ENCODE data around the gene MEIOB.

Gene MEIOB

DNA sequence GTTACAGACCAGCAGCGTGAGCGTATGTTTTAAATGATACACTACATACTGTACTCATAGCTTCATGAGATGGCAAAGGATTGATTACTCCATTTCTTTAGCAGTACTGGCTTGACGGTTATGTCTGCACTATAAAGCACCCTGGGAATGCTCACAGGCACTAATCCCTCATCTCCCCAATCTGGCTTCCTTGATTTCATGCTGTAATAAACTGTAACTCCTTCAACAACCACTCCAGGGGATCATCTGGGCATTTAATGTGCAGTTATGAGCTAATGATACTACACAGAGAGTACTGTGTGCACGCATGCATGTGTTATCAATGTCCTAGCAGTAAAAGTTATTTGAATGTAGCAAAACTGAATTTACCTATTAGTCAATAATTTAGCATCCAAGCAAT is 20.2 kb downstream of the MEIOB start:
- no peak overlapping the region for H3K4me3 ChIP-seq (ENCODE audit: low read depth, low read length)
- DNase-seq (ENCODE audit: low read depth), result no peak
- in situ Hi-C loops (cut with HindIII; ENCODE audit: low sequenced_read_pairs), result loop anchor here (5.0 kb wide), 1 partner anchor 76 kb away; no protein-coding TSS in a partner anchor
- TF ChIP-seq, protein P1, sequence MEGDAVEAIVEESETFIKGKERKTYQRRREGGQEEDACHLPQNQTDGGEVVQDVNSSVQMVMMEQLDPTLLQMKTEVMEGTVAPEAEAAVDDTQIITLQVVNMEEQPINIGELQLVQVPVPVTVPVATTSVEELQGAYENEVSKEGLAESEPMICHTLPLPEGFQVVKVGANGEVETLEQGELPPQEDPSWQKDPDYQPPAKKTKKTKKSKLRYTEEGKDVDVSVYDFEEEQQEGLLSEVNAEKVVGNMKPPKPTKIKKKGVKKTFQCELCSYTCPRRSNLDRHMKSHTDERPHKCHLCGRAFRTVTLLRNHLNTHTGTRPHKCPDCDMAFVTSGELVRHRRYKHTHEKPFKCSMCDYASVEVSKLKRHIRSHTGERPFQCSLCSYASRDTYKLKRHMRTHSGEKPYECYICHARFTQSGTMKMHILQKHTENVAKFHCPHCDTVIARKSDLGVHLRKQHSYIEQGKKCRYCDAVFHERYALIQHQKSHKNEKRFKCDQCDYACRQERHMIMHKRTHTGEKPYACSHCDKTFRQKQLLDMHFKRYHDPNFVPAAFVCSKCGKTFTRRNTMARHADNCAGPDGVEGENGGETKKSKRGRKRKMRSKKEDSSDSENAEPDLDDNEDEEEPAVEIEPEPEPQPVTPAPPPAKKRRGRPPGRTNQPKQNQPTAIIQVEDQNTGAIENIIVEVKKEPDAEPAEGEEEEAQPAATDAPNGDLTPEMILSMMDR (IDR thresholded peaks at IDR 0.05; ENCODE audit: low read depth, low read length, missing control alignments), result no peak

DNA sequence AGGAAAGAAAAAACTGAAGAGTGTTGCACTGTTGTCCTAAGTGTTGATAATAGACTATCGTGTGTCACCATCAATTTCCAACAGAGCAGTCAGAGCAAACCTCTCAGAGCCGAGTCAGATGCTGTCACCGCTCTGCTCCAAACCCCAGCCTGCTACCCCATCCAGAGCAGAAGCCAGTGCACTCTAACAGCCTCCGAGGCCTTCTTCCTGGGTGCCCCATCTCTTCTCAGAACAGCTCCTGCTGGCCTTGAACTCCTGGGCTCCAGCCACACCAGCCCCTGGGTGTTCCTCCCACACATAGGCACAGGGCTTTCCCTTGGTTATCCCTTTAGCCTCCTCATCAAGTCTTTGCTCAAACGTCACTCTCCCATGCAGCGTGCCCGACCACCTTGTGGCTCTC is 21.0 kb downstream of the MEIOB start:
- DNase-seq (ENCODE audit: low read depth), result no peak
- TF ChIP-seq, protein P1 (IDR thresholded peaks at IDR 0.05; ENCODE audit: low read depth, low read length, missing control alignments), result no peak
- in situ Hi-C loops (cut with HindIII; ENCODE audit: low sequenced_read_pairs), result loop anchor here (5.0 kb wide), 1 partner anchor 76 kb away; no protein-coding TSS in a partner anchor

DNA sequence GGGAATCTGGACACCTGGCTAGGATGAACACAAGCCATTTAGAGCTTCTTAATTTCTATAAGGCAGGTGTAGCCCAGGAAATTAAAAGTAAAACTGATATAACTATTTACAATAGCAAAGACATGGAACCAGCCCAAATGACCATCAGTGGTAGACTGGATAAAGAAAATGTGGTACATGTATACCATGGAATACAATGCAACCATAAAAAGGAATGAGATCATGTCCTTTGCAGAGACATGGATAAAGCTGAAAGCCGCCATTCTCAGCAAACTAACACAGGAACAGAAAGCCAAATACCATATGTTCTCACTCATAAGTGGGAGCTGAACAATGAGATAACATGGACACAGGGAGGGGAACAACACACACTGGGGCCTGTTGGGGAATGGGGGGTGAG is 25.5 kb downstream of the MEIOB start:
- TF ChIP-seq, protein P1 (IDR thresholded peaks at IDR 0.05; ENCODE audit: low read depth, low read length, missing control alignments), result no peak
- in situ Hi-C loops (cut with HindIII; ENCODE audit: low sequenced_read_pairs), result no loop called here
- DNase-seq (ENCODE audit: low read depth), result no peak
- no peak overlapping the region for H3K4me3 ChIP-seq (ENCODE audit: low read depth, low read length)

More for the DNA sequence above, 21.0 kb downstream of the MEIOB start:
- H3K4me3 ChIP-seq (ENCODE audit: low read depth, low read length), result no peak overlapping the region

DNA sequence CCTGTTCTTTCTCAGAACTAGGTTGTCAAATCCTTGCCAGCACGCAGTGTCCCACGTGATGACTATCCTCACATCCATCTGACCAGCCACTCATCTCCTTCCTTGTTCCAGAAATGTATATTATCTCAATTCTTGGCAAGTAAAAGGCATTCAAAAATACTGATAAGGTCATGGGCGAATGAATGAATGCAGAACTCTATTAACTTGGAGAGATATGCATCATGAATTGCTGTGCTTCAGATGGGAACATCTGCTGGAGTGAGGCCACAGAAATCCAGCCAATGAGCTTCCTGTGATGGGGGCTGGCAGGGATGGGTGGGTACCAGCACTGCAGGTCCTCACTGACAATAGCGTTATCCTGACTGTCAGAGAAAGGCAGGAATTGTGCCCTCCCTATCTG is 26.0 kb downstream of the MEIOB start:
- DNase-seq (ENCODE audit: low read depth), result no peak
- TF ChIP-seq, protein P1 (IDR thresholded peaks at IDR 0.05; ENCODE audit: low read depth, low read length, missing control alignments), result no peak
- H3K4me3 ChIP-seq (ENCODE audit: low read depth, low read length), result no peak overlapping the region
- in situ Hi-C loops (cut with HindIII; ENCODE audit: low sequenced_read_pairs), result no loop called here

DNA sequence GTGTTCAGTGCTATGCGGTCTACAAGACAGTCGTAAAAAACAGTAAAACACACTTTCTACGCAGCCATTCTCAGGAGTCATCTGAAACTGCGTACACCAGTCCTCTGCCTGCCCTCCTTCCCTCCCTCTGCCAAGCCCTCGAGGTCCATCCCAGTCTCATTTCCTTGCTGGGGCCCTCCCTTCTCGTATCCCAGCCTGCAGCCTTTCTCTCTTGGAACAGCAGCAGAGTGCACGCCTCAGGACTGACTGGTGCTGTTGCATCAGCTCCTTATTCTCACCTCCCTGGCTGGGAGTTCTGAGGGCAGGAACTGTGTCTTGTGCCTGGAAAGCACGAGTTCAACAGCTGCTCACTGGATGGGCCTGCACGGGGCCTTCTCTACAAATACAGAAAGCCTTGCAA is 32.4 kb downstream of the MEIOB start:
- in situ Hi-C loops (cut with HindIII; ENCODE audit: low sequenced_read_pairs), result no loop called here
- no peak for DNase-seq (ENCODE audit: low read depth)
- TF ChIP-seq, protein P1 (IDR thresholded peaks at IDR 0.05; ENCODE audit: low read depth, low read length, missing control alignments), result no peak

DNA sequence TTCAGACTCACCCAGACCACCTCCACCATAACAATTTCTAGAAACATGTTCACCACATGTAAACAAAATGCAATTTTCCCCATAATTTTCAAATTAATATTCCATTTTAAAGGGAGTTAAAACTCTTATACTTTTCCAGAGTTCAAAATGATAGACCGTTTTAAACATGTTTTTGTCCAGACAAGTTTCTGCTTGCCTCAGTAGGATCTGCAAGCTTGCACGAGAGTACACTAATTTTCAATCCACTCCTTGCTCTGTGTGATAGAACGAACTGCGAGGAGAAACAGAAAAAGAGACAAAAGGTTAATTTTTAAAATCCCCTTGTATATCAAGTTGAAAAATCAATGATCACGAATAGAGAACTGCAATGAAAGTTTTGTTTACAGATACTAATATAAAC is 37.9 kb downstream of the MEIOB start:
- in situ Hi-C loops (cut with HindIII; ENCODE audit: low sequenced_read_pairs), result no loop called here
- no peak for DNase-seq (ENCODE audit: low read depth)
- TF ChIP-seq, protein P1 (IDR thresholded peaks at IDR 0.05; ENCODE audit: low read depth, low read length, missing control alignments), result no peak
- no peak overlapping the region for H3K4me3 ChIP-seq (ENCODE audit: low read depth, low read length)

More for the DNA sequence above, 32.4 kb downstream of the MEIOB start:
- H3K4me3 ChIP-seq (ENCODE audit: low read depth, low read length), result no peak overlapping the region
